Stomach (tissue), 9 donors: ENCODE results near the gene HTR2B. TPM values are rescaled to one million over a fixed set of nuclear protein-coding genes. Genes with fewer than 3 reads are reported as not detected.
"Not testable (repeated sequence)": the region's sequence is repeated elsewhere in the genome, so short reads cannot be mapped to it uniquely, and the experiment has no call there.

ENCODE experiments used
- DNase-seq, 2 donors: peaks; one replicate each; pipeline versions ENCODE4 v3.0.0 to v3.0.0-alpha.2; 2013 to 2019
- H3K27ac ChIP-seq, 5 donors: fragments of 200-600 bp in 4 of 5; sonication (generic) in 4 of 5; one replicate each; pipeline ENCODE4 v1.5.1; 2013 to 2019; ENCODE audit warnings: mild to moderate bottlenecking in 1 of 5, moderate library complexity in 1 of 5
- H3K27me3 ChIP-seq, 3 donors: fragments of 200-600 bp; sonication (generic); one replicate each; pipeline ENCODE4 v1.5.1; 2017 to 2019; ENCODE audit warnings: mixed run types in 1 of 3
- H3K36me3 ChIP-seq, 4 donors: fragments of 200-600 bp; sonication (generic); 1 replicate in 3 of 4; 2 replicates in 1 of 4; pipeline ENCODE4 v1.5.1; 2016 to 2019
- H3K4me1 ChIP-seq, 4 donors: fragments of 200-600 bp; sonication (generic); one replicate each; pipeline ENCODE4 v1.5.1; 2016 to 2019
- H3K4me3 ChIP-seq, 4 donors: fragments of 200-600 bp; sonication (generic) in 3 of 4; one replicate each; pipeline ENCODE4 v1.5.1; 2016 to 2019; ENCODE audit warnings: mild to moderate bottlenecking in 1 of 4
- H3K9me3 ChIP-seq, 4 donors: fragments of 200-600 bp; sonication (generic); one replicate each; pipeline ENCODE4 v1.5.1; 2016 to 2019
- EP300 ChIP-seq: sonication (generic); formaldehyde crosslinking; IDR thresholded peaks from one replicate; pipeline ENCODE4 v1.6.1; 2017; ENCODE audit warnings: antibody characterized with exemption
- POLR2A ChIP-seq, 4 donors: fragments of 450-650 bp; IDR thresholded peaks; one replicate each; pipeline ENCODE4 v1.6.1; 2016; ENCODE audit warnings: antibody characterized with exemption in 4 of 4, control low read depth in 2 of 4, mild to moderate bottlenecking in 1 of 4, moderate library complexity in 1 of 4
- POLR2AphosphoS5 ChIP-seq, 3 donors: sonication (generic); formaldehyde crosslinking; IDR thresholded peaks; one replicate each; pipeline ENCODE4 v1.6.1; 2016; ENCODE audit warnings: antibody characterized with exemption in 3 of 3
- WGBS, 5 donors: extraction: QIAGEN DNeasy Blood & Tissue Kit in 3 of 5; methylation state at CpG; one replicate each; pipeline versions ENCODE4 v1.1.5 to v1.1.7; 2013 to 2018; 5-methylcytosine and 5-hydroxymethylcytosine counted together
- intact Hi-C: fragments of 100-400 bp; cut with DNase I; formaldehyde crosslinking; loops from one replicate; pipeline ENCODE4 v1.15.1; 2023; ENCODE audit warnings: low total_unique reads
- polyA plus RNA-seq, 3 donors: library from polyadenylated mRNA; stranded (reverse); fragments of 200-250 nt; gene quantifications; one replicate each; pipeline ENCODE4 v1.2.3, GENCODE V29; 2013
- total RNA-seq, 5 donors: library from RNA; depleted of rRNA; stranded (reverse); fragments of >200 nt; gene quantifications; one replicate each; pipeline versions ENCODE4 v1.1.0 to v1.2.3, GENCODE V29; 2014 to 2016
- TF ChIP-seq, protein P1 (sequence below), 7 experiments: fragments of 450-650 bp in 4 of 7; fragments of 200-600 bp in 3 of 7; sonication (generic) in 3 of 7; IDR thresholded peaks; one replicate each; pipeline ENCODE4 v1.5.1; 2016 to 2019; ENCODE audit warnings: antibody characterized with exemption in 7 of 7, control low read depth in 2 of 7, mild to moderate bottlenecking in 1 of 7
- donor health status: healthy with polysubstance abuse.
- donor health status: Bipolar disorder and iron deficiency.
- donor health status: healthy.

The HTR2B gene
- total and polyA plus RNA-seq, 8 donors = 0.35 to 32.1 (median 1.3) TPM; not detected in 3

DNA sequence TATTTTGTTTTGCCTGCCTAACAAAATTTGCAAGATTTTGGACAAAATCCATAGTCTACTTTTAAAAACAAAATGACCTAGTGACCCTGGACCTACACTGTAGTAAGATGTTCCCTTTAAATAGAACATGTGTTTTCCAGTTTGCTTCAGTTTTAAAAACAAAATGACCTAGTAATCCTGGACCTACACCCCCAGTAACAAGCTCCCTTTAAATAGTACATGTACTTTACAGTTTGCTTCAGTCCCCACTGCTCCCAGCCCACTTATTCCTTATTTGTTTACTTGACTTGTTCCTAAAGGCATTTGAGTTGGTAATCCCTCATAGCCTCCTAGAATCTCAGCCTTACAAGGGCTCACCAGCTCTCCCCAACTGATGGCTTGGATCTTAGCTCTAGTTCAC lies 34.5 kb upstream of the HTR2B start:
- Histone ChIP-seq H3K9me3 (no peaks in the 10 kb centered on the region), H3K4me1 (peaks cover 0 to 16% (median 13%) of the 10 kb centered on the region in 4 donors), H3K27ac (no peak overlapping the region), H3K4me3 (no peak overlapping the region), H3K36me3 (peaks cover 3 to 37% (median 31%) of the 10 kb centered on the region in 4 donors), H3K27me3 (no peaks in the 10 kb centered on the region)
- no peak for DNase-seq
- TF ChIP-seq POLR2A (IDR thresholded peaks at IDR 0.05) = no peak
- TF ChIP-seq EP300 = no peak
- TF ChIP-seq, protein P1, sequence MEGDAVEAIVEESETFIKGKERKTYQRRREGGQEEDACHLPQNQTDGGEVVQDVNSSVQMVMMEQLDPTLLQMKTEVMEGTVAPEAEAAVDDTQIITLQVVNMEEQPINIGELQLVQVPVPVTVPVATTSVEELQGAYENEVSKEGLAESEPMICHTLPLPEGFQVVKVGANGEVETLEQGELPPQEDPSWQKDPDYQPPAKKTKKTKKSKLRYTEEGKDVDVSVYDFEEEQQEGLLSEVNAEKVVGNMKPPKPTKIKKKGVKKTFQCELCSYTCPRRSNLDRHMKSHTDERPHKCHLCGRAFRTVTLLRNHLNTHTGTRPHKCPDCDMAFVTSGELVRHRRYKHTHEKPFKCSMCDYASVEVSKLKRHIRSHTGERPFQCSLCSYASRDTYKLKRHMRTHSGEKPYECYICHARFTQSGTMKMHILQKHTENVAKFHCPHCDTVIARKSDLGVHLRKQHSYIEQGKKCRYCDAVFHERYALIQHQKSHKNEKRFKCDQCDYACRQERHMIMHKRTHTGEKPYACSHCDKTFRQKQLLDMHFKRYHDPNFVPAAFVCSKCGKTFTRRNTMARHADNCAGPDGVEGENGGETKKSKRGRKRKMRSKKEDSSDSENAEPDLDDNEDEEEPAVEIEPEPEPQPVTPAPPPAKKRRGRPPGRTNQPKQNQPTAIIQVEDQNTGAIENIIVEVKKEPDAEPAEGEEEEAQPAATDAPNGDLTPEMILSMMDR (IDR thresholded peaks at IDR 0.05) = no peak
- TF ChIP-seq POLR2AphosphoS5 (IDR thresholded peaks at IDR 0.05) = no peak
- intact Hi-C loops = no loop called here

DNA sequence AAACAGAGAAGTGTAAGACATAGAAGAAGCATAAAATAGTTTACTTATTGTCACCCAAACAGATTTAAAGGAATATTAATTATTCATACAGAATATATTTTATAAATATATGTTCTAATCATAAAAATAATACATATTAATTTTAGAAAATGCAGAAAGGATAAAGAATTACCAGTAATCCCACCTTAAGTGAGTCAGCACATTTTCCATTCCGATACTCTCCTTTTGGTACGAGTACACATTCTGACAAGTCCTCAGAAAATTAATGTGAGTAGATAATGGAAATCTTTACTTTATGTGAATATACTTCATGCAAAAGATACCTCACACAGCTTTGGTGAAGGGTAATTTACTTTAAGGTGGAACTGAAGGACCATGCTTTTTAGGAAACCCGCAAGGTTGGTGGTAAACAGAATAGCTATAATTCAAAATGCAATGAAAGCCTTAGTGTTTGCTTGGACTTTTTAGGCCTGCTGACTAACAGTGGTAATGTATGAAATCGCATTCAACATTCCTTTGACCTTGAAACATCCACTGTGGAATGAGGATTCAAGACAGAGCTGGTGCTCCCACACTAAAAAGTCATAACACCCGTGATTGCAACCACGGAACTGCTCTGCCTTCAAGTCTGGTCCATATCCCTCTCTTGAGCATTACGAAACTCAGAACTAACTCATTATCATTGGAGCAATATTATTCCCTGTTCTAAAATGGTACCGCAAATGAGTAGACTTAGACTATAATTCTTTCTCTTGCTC lies 28.1 kb upstream of the HTR2B start:
- H3K4me3 ChIP-seq = no peak overlapping the region
- WGBS, 5 donors = 85 to 97% (median 93%) methylated on average over 8 of the region's 8 CpGs
- no peaks in the 10 kb centered on the region for H3K4me1 ChIP-seq
- DNase-seq = no peak
- H3K9me3 ChIP-seq = no peaks in the 10 kb centered on the region
- TF ChIP-seq EP300 = no peak
- TF ChIP-seq POLR2A (IDR thresholded peaks at IDR 0.05) = no peak
- no peak for TF ChIP-seq POLR2AphosphoS5 (IDR thresholded peaks at IDR 0.05)
- TF ChIP-seq, protein P1 (IDR thresholded peaks at IDR 0.05) = no peak
- H3K27ac ChIP-seq = peak overlapping the region in 1 of 5 donors; percentile 44
- H3K36me3 ChIP-seq = peaks cover 0 to 66% (median 57%) of the 10 kb centered on the region in 4 donors
- intact Hi-C loops = no loop called here
- H3K27me3 ChIP-seq = no peaks in the 10 kb centered on the region

GRCh38 chr2:231146665-231147064 lies 21.8 kb upstream of the HTR2B start:
- H3K36me3 ChIP-seq = peaks cover 6 to 49% (median 44%) of the 10 kb centered on the region in 4 donors
- no peak overlapping the region for H3K4me3 ChIP-seq
- H3K4me1 ChIP-seq = no peaks in the 10 kb centered on the region
- no peak for TF ChIP-seq POLR2AphosphoS5 (IDR thresholded peaks at IDR 0.05)
- TF ChIP-seq, protein P1 (IDR thresholded peaks at IDR 0.05) = no peak
- TF ChIP-seq EP300 = no peak
- TF ChIP-seq POLR2A (IDR thresholded peaks at IDR 0.05) = no peak
- no peaks in the 10 kb centered on the region for H3K27me3 ChIP-seq
- intact Hi-C loops = no loop called here
- DNase-seq = no peak
- no peak overlapping the region for H3K27ac ChIP-seq
- H3K9me3 ChIP-seq = no peaks in the 10 kb centered on the region
- WGBS, 5 donors = 84 to 97% (median 92%) methylated on average over 2 of the region's 2 CpGs

DNA sequence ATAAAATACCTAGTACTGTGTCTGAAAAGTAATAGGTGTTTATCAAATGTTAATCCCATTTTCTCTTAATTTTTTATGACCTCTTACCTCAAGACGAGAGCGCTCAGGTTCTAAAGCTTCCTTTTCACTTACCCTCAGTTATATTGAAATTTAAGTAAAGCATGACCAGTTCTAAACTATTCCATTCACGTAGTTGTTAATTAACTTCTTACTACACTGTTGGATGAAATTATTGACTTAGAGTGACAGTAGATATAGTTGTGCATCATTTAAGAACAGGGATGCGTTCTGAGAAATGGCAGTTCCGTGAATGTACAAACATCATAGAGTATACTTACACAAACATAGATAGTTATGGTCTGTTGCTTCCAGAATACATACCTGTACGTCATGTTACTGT lies 20.1 kb upstream of the HTR2B start:
- intact Hi-C loops = no loop called here
- no peaks in the 10 kb centered on the region for H3K4me1 ChIP-seq
- H3K27ac ChIP-seq = no peak overlapping the region
- no peak for TF ChIP-seq EP300
- no peak for TF ChIP-seq POLR2A (IDR thresholded peaks at IDR 0.05)
- no peak for TF ChIP-seq POLR2AphosphoS5 (IDR thresholded peaks at IDR 0.05)
- TF ChIP-seq, protein P1 (IDR thresholded peaks at IDR 0.05) = no peak
- H3K4me3 ChIP-seq = no peak overlapping the region
- no peaks in the 10 kb centered on the region for H3K9me3 ChIP-seq
- WGBS, 5 donors = 95 to 96% (median 96%) methylated on average over 6 of the region's 6 CpGs
- peaks cover 6 to 53% (median 49%) of the 10 kb centered on the region in 4 donors for H3K36me3 ChIP-seq
- no peaks in the 10 kb centered on the region for H3K27me3 ChIP-seq
- no peak for DNase-seq

DNA sequence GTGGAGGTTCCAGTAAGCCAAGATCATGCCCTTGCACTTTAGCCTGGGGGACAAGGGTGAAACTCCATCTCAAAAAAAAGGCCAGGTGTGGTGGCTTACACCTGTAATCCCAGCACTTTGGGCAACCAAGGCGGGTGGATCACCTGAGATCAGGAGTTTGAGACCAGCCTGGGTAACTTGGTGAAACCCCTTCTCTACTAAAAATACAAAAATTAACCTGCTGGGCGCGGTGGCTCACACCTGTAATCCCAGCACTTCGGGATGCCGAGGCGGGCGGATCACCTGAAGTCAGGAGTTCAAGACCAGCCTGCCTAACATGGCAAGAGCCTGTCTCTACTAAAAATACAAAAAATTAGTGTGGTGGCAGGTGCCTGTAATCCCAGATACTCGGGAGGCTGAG lies 16.0 kb upstream of the HTR2B start:
- H3K27me3 ChIP-seq, intact Hi-C loops, H3K4me1 ChIP-seq, DNase-seq, H3K4me3 ChIP-seq, H3K9me3 ChIP-seq, H3K27ac ChIP-seq: not testable (repeated sequence)
- 90 to 99% (median 98%) methylated on average over 6 to 8 of the region's 8 CpGs for whole genome bisulfite sequencing, 5 donors
- peaks cover 0 to 20% (median 14%) of the 10 kb centered on the region in 4 donors for H3K36me3 ChIP-seq
